Keratinocyte (primary cell): Measurements from ENCODE around the gene MYLK3.

Source experiments
- EZH2 ChIP-seq: IDR thresholded peaks from one replicate; pipeline ENCODE4 v1.6.1; 2012; ENCODE audit warnings: inconsistent platforms, mild to moderate bottlenecking, low read length, moderate library complexity
- TF ChIP-seq, protein P1 (sequence below), 3 experiments: IDR thresholded peaks in 1 of 3; conservative IDR thresholded peaks in 1 of 3; optimal IDR thresholded peaks in 1 of 3; 2 replicates in 2 of 3; 3 replicates in 1 of 3; pipeline versions ENCODE3 to v1.5.1; 2011; ENCODE audit warnings: low read length in 3 of 3, mild to moderate bottlenecking in 3 of 3, moderate library complexity in 2 of 3, control low read depth in 1 of 3, inconsistent platforms in 1 of 3; ENCODE audit not compliant: insufficient read depth in 2 of 3; ENCODE audit errors: extremely low read depth in 1 of 3

DNA sequence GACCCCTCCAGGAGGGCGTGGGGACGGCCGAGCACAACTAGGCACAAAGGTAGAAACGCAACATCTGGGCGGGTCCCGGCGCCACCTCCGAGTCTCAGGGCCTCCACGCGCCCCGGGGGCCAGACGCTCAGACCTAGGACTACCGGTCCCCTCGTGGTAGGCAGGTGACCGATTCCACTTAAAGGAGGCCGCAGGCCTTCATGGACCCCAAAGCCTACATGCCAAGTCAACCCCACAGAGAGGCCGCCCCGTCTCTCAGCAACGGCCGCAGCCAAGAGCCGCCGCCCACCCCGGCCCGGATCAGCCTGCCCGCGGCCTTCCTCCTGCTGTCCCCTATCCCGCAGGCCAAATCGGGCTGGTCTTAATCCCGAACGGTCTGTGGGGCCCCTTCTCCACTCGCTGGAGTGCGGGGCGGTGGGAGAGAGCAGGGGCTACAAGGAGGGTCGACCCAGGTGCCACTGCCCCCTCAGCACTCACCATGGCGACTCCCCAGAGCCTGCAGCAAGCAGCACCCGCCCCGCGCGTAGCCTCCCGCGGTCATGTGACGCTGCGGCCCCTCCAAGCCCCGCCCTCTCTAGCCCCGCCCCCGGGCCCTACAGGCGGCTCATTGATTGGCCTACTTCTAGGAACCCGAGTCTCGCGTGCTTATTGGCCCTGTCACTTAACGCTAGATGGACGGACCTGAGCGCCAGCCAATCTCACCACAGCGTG lies 59.3 kb downstream of the MYLK3 start, which contains the start of gene VPS35:
- TF ChIP-seq, protein P1, sequence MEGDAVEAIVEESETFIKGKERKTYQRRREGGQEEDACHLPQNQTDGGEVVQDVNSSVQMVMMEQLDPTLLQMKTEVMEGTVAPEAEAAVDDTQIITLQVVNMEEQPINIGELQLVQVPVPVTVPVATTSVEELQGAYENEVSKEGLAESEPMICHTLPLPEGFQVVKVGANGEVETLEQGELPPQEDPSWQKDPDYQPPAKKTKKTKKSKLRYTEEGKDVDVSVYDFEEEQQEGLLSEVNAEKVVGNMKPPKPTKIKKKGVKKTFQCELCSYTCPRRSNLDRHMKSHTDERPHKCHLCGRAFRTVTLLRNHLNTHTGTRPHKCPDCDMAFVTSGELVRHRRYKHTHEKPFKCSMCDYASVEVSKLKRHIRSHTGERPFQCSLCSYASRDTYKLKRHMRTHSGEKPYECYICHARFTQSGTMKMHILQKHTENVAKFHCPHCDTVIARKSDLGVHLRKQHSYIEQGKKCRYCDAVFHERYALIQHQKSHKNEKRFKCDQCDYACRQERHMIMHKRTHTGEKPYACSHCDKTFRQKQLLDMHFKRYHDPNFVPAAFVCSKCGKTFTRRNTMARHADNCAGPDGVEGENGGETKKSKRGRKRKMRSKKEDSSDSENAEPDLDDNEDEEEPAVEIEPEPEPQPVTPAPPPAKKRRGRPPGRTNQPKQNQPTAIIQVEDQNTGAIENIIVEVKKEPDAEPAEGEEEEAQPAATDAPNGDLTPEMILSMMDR (optimal IDR thresholded peaks at IDR 0.05 in 1 of 3, IDR thresholded peaks at IDR 0.05 in 1 of 3, conservative IDR thresholded peaks at IDR 0.05 in 1 of 3; ENCODE audit: extremely low read depth in 1 of 3, insufficient read depth in 2 of 3, low read length in 3 of 3), result peak; percentile 18 to 37 (median 33)
- TF ChIP-seq EZH2, result no peak
